ENCODE results near the gene NIN.

Gene NIN, protein sequence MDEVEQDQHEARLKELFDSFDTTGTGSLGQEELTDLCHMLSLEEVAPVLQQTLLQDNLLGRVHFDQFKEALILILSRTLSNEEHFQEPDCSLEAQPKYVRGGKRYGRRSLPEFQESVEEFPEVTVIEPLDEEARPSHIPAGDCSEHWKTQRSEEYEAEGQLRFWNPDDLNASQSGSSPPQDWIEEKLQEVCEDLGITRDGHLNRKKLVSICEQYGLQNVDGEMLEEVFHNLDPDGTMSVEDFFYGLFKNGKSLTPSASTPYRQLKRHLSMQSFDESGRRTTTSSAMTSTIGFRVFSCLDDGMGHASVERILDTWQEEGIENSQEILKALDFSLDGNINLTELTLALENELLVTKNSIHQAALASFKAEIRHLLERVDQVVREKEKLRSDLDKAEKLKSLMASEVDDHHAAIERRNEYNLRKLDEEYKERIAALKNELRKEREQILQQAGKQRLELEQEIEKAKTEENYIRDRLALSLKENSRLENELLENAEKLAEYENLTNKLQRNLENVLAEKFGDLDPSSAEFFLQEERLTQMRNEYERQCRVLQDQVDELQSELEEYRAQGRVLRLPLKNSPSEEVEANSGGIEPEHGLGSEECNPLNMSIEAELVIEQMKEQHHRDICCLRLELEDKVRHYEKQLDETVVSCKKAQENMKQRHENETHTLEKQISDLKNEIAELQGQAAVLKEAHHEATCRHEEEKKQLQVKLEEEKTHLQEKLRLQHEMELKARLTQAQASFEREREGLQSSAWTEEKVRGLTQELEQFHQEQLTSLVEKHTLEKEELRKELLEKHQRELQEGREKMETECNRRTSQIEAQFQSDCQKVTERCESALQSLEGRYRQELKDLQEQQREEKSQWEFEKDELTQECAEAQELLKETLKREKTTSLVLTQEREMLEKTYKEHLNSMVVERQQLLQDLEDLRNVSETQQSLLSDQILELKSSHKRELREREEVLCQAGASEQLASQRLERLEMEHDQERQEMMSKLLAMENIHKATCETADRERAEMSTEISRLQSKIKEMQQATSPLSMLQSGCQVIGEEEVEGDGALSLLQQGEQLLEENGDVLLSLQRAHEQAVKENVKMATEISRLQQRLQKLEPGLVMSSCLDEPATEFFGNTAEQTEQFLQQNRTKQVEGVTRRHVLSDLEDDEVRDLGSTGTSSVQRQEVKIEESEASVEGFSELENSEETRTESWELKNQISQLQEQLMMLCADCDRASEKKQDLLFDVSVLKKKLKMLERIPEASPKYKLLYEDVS (N-terminal part only)

GRCh38 chr14:50830932-50831725, at the start of gene NIN:
Gene NIN, minus strand, starts transcription at chr14:50831162. Its CDS starts 9,106 bp downstream, at chr14:50822056.
- no peak for TF ChIP-seq CTCF (IDR thresholded peaks at IDR 0.05; ENCODE audit: extremely low read depth, insufficient read depth, missing control alignments)
- peak; percentile 89 for DNase-seq (ENCODE audit: low spot score)
- in situ Hi-C loops (cut with MboI; ENCODE audit: low pct_unique_long_range_greater_than_20kb, low sequenced_read_pairs, unreplicated experiment), result no loop called here

- peak; percentile 86 for DNase-seq (ENCODE audit: low spot score)
- TF ChIP-seq CTCF (IDR thresholded peaks at IDR 0.05; ENCODE audit: extremely low read depth, insufficient read depth, missing control alignments), result no peak
- in situ Hi-C loops (cut with MboI; ENCODE audit: low pct_unique_long_range_greater_than_20kb, low sequenced_read_pairs, unreplicated experiment), result no loop called here
Observed at GRCh38 chr14:50875359-50876070, 44.6 kb upstream of the NIN start.

DNA sequence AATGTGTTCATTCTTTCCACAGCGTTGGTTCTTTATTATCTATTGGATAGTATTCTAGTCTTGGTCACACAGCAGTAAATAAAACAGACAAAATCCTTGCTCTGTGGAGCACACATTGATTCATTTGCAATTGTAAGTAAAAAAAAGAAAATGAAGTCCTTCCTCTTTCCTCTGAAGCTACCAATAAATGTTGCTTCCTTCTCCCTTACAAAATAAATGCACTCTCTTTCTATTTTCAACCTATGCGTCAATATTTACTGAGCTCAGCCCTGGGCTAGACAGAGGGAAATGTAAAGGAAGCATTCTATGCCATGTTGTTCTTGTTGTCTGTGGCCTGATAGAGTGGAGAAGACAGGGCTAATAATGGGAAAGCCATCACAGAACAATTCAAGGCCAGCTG, 43.8 kb upstream of the NIN start:
- no peak for TF ChIP-seq CTCF (IDR thresholded peaks at IDR 0.05; ENCODE audit: extremely low read depth, insufficient read depth, missing control alignments)
- no peak for DNase-seq (ENCODE audit: low spot score)
- in situ Hi-C loops (cut with MboI; ENCODE audit: low pct_unique_long_range_greater_than_20kb, low sequenced_read_pairs, unreplicated experiment), result loop anchor here (25.0 kb wide), 1 partner anchor 287 kb away; no protein-coding TSS in a partner anchor

DNA sequence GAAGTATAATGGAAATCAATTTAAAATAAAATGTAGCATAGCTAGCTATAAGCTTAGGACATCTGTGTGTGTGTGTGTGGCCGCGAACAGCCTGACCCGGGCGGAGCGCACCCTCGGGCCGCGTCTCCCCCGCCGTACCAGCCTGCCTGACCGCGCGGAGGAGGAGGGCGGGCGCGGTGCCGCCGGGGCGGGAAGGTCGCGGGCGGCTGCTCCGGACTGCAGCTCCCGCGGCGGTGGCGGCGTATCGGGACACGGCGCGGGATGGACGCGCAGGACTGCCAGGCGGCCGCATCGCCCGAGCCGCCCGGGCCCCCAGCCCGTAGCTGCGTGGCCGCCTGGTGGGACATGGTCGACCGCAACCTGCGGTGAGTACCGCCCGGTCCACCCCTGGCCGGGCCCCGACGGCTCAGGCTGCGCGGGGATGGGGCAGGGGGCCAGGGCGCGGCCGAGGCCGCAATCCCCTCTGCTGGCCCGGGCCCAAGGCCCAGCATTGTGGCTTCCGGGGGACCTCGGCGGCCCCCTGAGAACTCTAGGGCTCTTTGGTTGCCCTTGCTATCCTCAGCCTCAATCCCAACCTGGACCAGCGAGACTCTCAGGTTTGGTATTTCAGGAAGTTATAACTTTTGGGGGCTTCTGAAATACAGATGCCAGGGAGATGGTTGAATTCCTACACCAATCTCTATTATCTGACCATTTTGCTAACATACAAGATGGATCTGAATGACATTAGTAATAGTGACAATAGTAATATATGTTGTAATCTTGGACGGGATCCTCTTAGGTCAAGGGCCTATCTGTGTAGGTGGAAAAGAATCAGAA, 41.2 kb upstream of the NIN start, which contains the start of gene ABHD12B:
ABHD12B (plus strand) TSS at position 140 of the 819 bp plus-strand sequence; CDS start at position 262, 122 bp downstream.
- no peak for DNase-seq (ENCODE audit: low spot score)
- TF ChIP-seq CTCF (IDR thresholded peaks at IDR 0.05; ENCODE audit: extremely low read depth, insufficient read depth, missing control alignments), result no peak
- in situ Hi-C loops (cut with MboI; ENCODE audit: low pct_unique_long_range_greater_than_20kb, low sequenced_read_pairs, unreplicated experiment), result loop anchor here (25.0 kb wide), 1 partner anchor 285 kb away; no protein-coding TSS in a partner anchor

GRCh38 chr14:50871228-50871627, 40.3 kb upstream of the NIN start:
- in situ Hi-C loops (cut with MboI; ENCODE audit: low pct_unique_long_range_greater_than_20kb, low sequenced_read_pairs, unreplicated experiment), result loop anchor here (25.0 kb wide), 1 partner anchor 284 kb away; no protein-coding TSS in a partner anchor
- DNase-seq (ENCODE audit: low spot score), result no peak
- TF ChIP-seq CTCF (IDR thresholded peaks at IDR 0.05; ENCODE audit: extremely low read depth, insufficient read depth, missing control alignments), result no peak
